IPS-18c (cell line): ENCODE results near the gene BTG4.

Source experiments
- H3K4me3 ChIP-seq: 2 replicates; pipeline ENCODE4 v1.7.0; 2013; ENCODE audit warnings: low read depth, mild to moderate bottlenecking, low read length, moderate library complexity; ENCODE audit not compliant: insufficient read depth
- H3K9me3 ChIP-seq: one replicate; pipeline ENCODE4 v1.6.1; 2013; ENCODE audit warnings: mild to moderate bottlenecking, low read length, moderate library complexity; ENCODE audit not compliant: control insufficient read depth, insufficient read depth

Gene BTG4

GRCh38 chr11:111540114-111540936, 28.1 kb upstream of the BTG4 start, which contains the start of gene LAYN:
TSS of gene LAYN (plus strand) at chr11:111540720. CDS start at chr11:111540844, 124 bp downstream.
- H3K4me3 ChIP-seq = peak within 1 kb of the TSS; percentile 71
- peaks cover 2% of the 10 kb centered on the region for H3K9me3 ChIP-seq

- Histone ChIP-seq H3K4me3 (peak overlapping the region; percentile 71; the same call in 1 of the 2 replicates), H3K9me3 (peaks cover 2% of the 10 kb centered on the region)
Measured at GRCh38 chr11:111539426-111540113, 27.4 kb upstream of the BTG4 start.

- peaks cover 2% of the 10 kb centered on the region for H3K9me3 ChIP-seq
- H3K4me3 ChIP-seq = no peak overlapping the region
Measured at GRCh38 chr11:111538407-111539114, 26.4 kb upstream of the BTG4 start.

- no peak overlapping the region; the same call in 1 of the 2 replicates for H3K4me3 ChIP-seq
- peaks cover 2% of the 10 kb centered on the region for H3K9me3 ChIP-seq
Measured at GRCh38 chr11:111537336-111537860, 25.2 kb upstream of the BTG4 start.

- H3K4me3 ChIP-seq = no peak overlapping the region
- peaks cover 2% of the 10 kb centered on the region for H3K9me3 ChIP-seq
Measured at GRCh38 chr11:111535281-111535680, 23.1 kb upstream of the BTG4 start.

GRCh38 chr11:111532365-111532709, 20.2 kb upstream of the BTG4 start:
- H3K4me3 ChIP-seq = no peak overlapping the region

GRCh38 chr11:111531687-111532364, 19.6 kb upstream of the BTG4 start:
- H3K4me3 ChIP-seq = no peak overlapping the region
- no peaks in the 10 kb centered on the region for H3K9me3 ChIP-seq

More at GRCh38 chr11:111532365-111532709, 20.2 kb upstream of the BTG4 start:
- H3K9me3 ChIP-seq = no peaks in the 10 kb centered on the region

- H3K4me3 ChIP-seq = no peak overlapping the region
- no peaks in the 10 kb centered on the region for H3K9me3 ChIP-seq
Measured at GRCh38 chr11:111531136-111531535, 18.9 kb upstream of the BTG4 start.

GRCh38 chr11:111530091-111530490, 17.9 kb upstream of the BTG4 start:
- no peaks in the 10 kb centered on the region for H3K9me3 ChIP-seq
- no peak overlapping the region for H3K4me3 ChIP-seq

GRCh38 chr11:111528557-111528956, 16.4 kb upstream of the BTG4 start:
- H3K4me3 ChIP-seq = no peak overlapping the region
- H3K9me3 ChIP-seq = no peaks in the 10 kb centered on the region

GRCh38 chr11:111527279-111527678, 15.1 kb upstream of the BTG4 start:
- Histone ChIP-seq H3K4me3 (no peak overlapping the region), H3K9me3 (no peaks in the 10 kb centered on the region)

- H3K4me3 ChIP-seq = no peak overlapping the region
- H3K9me3 ChIP-seq = no peaks in the 10 kb centered on the region
Measured at GRCh38 chr11:111526501-111526900, 14.3 kb upstream of the BTG4 start.

- H3K9me3 ChIP-seq = no peaks in the 10 kb centered on the region
Measured at GRCh38 chr11:111525456-111525855, 13.3 kb upstream of the BTG4 start.

GRCh38 chr11:111524056-111524455, 11.9 kb upstream of the BTG4 start:
- no peak overlapping the region for H3K4me3 ChIP-seq
- no peaks in the 10 kb centered on the region for H3K9me3 ChIP-seq

More at GRCh38 chr11:111525456-111525855, 13.3 kb upstream of the BTG4 start:
- no peak overlapping the region for H3K4me3 ChIP-seq

- no peak overlapping the region for H3K4me3 ChIP-seq
- H3K9me3 ChIP-seq = no peaks in the 10 kb centered on the region
Measured at GRCh38 chr11:111523343-111523742, 11.2 kb upstream of the BTG4 start.

GRCh38 chr11:111522426-111522825, 10.2 kb upstream of the BTG4 start:
- Histone ChIP-seq H3K9me3 (no peaks in the 10 kb centered on the region), H3K4me3 (no peak overlapping the region)

GRCh38 chr11:111521135-111521534, 8.9 kb upstream of the BTG4 start:
- Histone ChIP-seq H3K9me3 (no peaks in the 10 kb centered on the region), H3K4me3 (no peak overlapping the region)
